T-helper 1 cell (primary cell): ENCODE data around the gene ACSF3.
A peak's percentile ranks its signal among the peaks of the same experiment; 100 is the strongest.

Experiments
- DNase-seq, 5 donors: peaks; one replicate each; pipeline ENCODE4 v3.0.0-alpha.2; 2012 to 2020

Gene ACSF3

GRCh38 chr16:89146211-89147005 is 52.8 kb downstream of the ACSF3 start:
- DNase-seq = no peak

DNA sequence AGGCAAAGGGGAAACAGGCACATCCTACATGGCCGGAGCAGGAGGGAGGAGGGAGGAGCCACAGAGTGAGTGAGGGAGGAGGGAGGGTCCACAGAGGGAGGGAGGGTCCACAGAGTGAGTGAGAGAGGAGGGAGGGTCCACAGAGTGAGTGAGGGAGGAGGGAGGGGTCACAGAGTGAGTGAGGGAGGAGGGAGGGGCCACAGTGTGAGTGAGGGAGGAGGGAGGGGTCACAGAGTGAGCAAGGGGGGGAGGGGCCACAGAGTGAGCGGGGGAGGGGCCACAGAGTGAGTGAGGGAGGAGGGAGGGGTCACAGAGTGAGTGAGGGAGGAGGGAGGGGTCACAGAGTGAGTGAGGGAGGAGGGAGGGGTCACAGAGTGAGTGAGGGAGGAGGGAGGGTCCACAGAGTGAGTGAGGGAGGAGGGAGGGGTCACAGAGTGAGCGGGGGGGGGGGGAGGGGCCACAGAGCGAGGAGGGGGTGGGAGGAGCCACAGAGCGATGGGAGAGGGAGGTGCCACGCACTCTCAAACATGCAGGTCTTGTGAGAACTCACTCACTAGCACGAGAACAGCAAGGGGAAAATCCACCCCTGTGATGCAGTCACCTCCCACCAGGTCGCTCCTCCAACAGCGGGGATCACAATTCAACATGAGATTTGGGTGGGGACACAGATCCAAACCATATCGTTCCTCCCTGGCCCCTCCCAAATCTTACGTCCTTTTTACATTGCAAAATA is 53.6 kb downstream of the ACSF3 start:
- DNase-seq = no peak

DNA sequence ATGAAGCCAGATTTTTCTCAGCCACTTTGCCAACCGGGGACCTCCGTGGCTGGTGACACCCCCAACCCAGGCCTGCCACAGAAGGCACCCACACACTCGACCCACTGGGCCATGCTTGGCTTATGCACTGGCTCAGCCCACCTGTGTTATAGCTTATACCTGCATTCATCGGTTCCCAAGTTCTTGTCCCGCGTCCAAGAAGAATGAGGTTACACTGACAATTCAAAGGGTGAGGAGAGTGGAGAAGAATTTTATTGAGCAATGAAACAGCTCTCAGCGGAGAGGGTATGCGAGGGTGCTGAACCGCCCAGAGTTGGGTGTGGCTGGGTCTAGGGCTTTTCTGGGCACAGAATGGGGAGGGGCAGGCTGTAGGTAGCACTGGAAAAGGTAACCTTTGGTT is 55.7 kb downstream of the ACSF3 start:
- peak in 1 of 5 donors; percentile 2 for DNase-seq

- peak in 1 of 5 donors; percentile 4 for DNase-seq
These were observed 56.6 kb downstream of the ACSF3 start for GRCh38 chr16:89150090-89150835.

- no peak for DNase-seq
These were observed 57.3 kb downstream of the ACSF3 start for GRCh38 chr16:89150981-89151380.

DNA sequence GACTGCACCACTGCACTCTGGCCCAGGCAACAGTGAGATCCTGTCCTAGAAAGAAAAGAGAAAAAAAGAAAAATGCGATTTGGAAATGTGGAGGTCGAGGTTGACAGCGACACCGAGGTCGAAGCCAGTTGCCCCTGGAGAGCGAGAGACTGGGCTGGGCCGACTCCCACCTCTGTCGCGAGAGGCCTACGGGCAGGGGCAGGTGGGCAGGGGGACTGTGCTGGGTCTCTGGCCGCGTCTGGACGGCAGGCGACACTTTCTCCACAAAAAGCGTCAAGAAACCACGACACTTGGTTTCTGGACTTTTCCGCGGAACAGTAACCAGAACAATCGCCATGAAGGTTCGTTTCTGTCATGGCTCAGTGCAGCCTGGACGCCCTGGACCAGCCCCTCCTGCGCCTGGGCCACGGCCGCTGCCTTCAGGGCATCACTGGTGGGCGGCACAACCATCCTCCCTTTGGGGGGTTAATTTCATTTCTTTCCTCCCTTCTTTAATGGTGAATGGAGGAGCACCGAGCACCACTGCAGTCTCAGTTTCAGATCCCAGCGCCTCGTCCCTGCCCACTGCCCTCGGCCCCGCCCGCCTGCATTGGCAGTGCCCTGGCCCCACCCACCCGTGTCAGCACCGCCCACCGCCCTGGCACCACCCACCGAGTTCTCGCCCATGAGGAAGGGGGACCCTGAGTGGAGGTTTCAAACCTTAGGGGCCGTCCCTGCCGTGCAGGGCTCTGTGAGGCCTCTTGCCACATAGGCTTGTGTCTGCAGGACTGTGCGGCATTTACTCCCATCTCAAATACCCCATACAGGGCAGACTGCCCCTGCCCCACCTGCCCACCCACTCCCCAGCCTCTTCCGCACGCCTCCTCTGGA is 59.4 kb downstream of the ACSF3 start:
- DNase-seq = no peak

DNA sequence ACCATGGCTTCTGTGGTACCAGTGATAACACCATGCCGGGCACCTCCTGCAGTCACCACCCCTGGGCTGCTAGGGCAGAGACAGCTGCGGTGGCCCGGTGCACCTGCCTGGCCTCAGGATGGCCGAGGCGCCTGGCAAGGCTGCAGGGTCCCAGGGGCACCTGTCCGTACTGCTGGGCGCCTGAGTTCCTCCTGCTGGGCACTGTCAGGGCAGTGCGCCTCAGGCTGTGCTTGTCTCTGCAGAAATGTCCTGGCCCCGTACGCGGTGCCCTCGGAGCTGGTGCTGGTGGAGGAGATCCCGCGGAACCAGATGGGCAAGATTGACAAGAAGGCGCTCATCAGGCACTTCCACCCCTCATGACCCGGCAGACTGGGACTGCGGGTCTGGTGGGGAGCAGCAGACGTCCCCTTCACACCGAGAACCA is 60.2 kb downstream of the ACSF3 start:
- no peak for DNase-seq

GRCh38 chr16:89154390-89155183 is 60.9 kb downstream of the ACSF3 start:
- no peak for DNase-seq

GRCh38 chr16:89155184-89155679 is 61.6 kb downstream of the ACSF3 start:
- no peak for DNase-seq

DNA sequence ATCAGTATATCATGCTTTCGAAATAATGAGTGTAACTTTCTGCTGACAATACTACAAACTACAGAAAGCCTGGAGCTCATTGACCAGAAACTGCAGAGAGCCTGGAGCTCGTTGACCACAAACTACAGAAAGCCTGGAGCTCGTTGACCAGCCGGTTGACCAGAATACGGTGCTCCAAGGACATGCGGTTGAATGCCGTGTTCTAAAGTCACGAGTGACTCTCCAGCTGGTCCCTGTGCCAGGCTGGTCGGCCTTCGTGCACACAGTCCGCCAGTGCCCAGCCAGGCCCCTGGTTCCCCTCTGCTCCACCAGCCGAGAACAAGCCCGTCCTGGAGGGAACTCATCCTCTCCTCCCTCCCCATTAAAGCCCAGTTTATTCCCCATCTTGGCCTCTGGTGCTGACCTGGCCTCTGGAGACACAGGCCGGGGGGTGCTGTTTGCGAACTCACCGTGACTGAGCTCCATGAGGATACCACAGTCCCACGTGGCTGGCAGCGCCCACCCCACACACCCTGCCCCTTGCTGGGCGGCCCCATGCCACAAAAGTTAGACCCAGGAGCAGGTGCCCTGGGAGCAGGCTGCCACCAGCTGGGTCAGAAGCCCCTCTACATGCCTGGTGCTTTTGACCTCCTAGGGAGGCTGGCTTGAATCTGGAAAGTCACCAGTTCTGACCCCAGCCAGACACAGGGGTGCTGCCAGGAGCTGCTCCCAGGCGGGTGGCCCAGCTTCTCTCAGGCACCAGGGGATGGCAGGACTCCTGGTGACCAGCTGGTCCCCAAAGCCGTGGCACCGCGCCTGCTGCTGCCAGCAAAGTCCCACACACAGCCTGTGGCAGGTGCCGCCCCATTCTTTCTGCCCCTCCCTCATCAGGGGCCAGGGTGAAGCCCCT is 62.4 kb downstream of the ACSF3 start:
- no peak for DNase-seq

GRCh38 chr16:89156740-89157645 is 63.3 kb downstream of the ACSF3 start:
- no peak for DNase-seq

GRCh38 chr16:89157778-89158177 is 64.1 kb downstream of the ACSF3 start:
- no peak for DNase-seq

GRCh38 chr16:89159066-89159849 is 65.6 kb downstream of the ACSF3 start:
- DNase-seq = no peak

DNA sequence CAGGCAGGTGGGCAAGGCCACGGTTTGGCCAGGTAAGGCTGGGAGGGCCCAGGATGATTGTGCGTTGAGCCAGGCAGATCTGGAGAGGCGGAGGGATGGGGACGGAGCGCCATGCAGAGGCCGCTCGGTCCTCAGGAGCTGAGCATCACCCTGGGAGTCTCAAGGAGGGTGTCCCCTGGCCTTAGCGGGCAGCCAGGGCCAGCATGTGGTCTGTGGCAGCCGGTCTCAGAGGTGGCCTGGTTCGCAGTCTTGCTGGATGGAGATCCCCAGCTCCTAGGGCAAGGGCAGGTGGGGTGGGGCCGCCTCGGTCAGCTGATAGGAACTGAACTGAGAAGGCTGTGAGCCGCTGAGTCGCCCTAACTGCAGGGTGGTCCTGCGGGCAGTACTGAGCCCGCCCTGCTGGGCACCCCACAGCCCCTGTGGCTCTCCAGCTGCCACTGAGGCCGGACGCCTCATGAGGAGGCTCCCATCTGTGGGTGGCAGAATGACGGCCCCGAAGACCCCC is 66.2 kb downstream of the ACSF3 start:
- DNase-seq = no peak

DNA sequence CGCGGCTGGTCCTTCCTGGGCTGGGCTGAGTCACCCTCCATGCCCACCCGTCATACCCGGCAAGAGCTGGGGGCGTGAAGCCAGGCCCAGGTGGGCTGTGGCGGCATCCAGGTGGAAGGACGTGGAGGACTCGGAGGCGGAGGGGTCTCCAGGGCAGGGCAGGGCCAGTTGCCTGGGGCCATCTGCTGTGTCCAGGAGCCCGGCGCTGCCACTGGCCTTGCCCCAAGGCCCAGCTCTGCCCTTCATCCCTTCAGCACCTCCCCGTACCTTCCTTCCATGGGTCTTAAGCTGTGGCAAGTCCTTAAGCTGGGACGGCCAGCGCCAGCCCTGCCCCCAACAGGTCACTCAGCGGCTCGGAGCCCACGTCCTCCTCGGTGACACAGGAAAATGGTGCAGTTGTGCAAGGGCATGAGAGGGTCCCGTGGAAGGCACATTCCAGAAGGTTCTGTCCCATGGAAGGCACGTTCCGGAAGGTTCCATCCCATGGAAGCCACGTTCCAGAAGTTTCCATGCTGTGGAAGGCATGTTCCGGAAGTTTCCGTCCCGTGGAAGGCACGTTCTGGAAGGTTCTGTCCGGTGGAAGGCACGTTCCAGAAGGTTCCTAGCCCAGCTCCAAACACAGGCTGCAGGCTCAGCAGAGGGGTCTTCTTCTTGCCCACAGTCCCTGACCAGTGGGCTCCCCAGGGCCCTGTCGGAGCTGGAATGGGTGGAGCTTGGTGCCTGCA is 67.5 kb downstream of the ACSF3 start:
- DNase-seq = no peak

DNA sequence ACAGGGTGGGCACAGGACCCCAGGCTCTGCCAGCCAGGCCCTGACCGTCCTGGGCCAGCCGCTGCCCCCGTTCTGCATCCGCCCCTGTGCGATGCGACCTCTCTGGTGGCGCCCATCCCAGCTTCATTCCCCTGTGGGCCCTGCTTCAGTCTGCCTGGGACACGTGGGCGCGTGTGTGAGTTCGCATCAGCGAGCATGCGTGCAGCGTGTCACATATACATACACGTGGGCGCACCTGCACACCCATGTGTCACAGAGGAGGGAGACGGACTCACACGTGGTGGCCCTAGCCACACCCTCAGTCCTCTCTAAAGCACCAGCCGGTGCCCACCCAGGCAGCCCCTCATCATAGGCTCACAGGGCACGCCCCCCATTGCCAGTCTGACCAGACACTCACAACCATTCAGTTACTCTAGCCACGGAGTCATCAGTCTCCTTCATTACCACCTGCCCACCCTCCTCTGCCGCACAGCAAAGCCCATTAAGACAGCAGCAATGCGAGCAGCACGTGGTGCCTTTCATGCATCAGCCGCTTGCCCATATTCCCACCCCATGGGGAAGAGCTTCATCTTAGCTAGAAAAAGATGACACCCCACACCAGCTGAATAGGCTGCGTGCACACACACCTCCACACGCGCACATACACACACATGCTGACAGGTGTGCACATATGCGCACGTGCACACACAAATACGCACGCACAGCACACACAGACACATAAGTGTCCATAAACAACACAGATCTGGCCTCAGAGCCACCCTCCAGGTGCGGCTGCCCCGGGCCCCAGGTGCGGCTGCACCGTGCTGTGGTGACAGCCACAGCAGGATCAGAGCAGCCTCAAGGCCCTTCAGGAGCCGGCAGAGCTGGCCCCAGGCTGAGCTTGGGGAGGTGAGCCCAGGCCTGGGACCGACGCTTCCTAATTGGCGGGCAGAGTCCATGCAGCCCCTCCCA is 68.4 kb downstream of the ACSF3 start:
- DNase-seq = no peak
